Measurements from ENCODE around the gene HOXD8.

HOXD8 gene

DNA sequence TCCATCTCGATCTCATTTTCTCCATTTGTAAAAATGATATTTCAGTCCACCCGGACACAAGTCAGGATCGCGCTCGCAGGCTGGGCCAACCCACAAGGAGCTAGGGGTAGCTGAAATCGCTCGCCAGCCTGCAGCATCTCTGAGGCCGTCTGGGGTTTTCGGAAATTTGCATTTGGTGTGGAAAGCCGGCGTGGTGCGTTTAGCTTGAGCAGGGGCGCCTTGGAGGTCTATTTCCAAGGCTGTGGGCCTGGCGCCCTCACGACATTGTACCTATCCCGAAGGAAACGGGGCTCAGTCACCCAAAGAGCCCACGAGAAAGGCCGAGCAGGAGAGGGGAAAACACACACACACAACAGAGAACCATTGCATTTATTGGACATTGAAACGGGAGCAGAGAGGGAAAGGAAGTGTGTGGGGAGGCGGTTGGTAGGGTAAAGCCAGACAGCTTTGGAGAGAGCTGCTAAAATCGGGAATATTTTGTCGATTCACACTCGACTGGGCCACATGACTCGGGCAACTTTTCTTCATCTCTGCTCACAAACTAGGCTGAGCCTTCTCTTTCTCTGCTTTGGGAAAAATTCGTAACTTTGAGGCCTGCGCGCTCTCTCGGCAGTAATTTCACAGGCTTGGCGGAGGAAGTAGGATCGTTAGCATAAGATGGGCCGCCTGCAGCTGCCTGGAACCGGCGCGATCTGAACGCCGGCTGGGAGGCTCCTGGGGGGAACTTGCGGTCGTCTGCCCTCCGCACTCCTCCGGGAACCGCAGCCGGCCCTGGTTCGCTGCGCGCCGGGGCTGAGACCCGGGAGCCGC is 1.1 kb upstream of the HOXD8 start (continued):
- TF ChIP-seq, protein P1, sequence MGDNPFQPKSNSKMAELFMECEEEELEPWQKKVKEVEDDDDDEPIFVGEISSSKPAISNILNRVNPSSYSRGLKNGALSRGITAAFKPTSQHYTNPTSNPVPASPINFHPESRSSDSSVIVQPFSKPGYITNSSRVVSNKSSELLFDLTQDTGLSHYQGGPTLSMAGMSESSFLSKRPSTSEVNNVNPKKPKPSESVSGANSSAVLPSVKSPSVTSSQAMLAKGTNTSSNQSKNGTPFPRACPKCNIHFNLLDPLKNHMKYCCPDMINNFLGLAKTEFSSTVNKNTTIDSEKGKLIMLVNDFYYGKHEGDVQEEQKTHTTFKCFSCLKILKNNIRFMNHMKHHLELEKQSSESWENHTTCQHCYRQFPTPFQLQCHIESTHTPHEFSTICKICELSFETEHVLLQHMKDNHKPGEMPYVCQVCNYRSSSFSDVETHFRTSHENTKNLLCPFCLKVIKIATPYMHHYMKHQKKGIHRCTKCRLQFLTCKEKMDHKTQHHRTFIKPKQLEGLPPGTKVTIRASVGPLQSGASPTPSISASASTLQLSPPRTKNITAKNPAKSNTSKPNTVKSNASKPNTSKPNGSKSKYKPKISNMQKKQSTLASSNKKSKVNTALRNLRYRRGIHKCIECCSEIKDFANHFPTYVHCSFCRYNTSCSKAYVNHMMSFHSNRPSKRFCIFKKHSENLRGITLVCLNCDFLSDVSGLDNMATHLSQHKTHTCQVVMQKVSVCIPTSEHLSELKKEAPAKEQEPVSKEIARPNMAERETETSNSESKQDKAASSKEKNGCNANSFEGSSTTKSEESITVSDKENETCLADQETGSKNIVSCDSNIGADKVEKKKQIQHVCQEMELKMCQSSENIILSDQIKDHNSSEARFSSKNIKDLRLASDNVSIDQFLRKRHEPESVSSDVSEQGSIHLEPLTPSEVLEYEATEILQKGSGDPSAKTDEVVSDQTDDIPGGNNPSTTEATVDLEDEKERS (tag by site-specific recombination; IDR thresholded peaks at IDR 0.05) = no peak
- TF ChIP-seq HOXD13 (CRISPR knock-in tag; IDR thresholded peaks at IDR 0.05; ENCODE audit: borderline replicate concordance) = no peak
- TF ChIP-seq ZNF202 (tag by site-specific recombination; IDR thresholded peaks at IDR 0.05; ENCODE audit: borderline replicate concordance) = no peak
- peak; percentile 50; the same call in 1 of the 2 replicates for TF ChIP-seq PRDM1 (tag by site-specific recombination; IDR thresholded peaks at IDR 0.05)
- TF ChIP-seq, protein P2, sequence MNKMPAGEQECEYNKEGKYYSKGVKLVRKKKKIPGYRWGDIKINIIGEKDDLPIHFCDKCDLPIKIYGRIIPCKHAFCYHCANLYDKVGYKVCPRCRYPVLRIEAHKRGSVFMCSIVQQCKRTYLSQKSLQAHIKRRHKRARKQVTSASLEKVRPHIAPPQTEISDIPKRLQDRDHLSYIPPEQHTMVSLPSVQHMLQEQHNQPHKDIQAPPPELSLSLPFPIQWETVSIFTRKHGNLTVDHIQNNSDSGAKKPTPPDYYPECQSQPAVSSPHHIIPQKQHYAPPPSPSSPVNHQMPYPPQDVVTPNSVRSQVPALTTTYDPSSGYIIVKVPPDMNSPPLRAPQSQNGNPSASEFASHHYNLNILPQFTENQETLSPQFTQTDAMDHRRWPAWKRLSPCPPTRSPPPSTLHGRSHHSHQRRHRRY (tag by site-specific recombination; IDR thresholded peaks at IDR 0.05) = no peak
- no peak for TF ChIP-seq ZBTB21 (tag by site-specific recombination; IDR thresholded peaks at IDR 0.05)
- no peak for TF ChIP-seq ZNF747 (tag by site-specific recombination; IDR thresholded peaks at IDR 0.05)
- no peak for TF ChIP-seq ZBTB1 (tag by site-specific recombination; IDR thresholded peaks at IDR 0.05)
- no peak for TF ChIP-seq ZSCAN16 (tag by site-specific recombination; IDR thresholded peaks at IDR 0.05)

DNA sequence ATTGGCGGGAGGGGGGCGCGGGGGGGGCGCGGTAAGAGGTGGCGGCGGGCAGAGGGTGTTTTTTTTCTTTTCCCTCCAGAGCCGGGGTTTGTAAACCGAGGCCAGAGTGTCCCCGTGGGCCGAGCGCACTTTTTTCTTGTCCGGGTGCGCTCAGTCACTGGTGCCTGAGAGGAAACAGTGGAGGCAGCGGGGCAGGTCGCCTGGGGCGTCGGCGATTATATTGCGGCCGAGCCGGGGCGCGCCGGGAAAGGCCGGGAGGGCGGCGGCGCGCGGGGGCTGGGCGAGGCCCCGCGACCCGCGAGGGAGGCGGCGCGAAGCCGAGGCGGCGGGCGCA is 275 bp downstream of the HOXD8 start:
- ChIA-PET CTCF (interaction anchor here (0.7 to 3.1 kb wide), 8 partner anchors 11 to 1019 kb away, joined by 3 to 19 read pairs (median 4); no protein-coding TSS in a partner anchor), POLR2A (interaction anchor here (0.6 to 1.7 kb wide), 5 partner anchors 24 to 514 kb away, joined by 3 to 4 read pairs (median 3); no protein-coding TSS in a partner anchor)
- H3K4me3 ChIP-seq (ENCODE audit: low read depth, low read length) = peak overlapping the region; percentile 56
- H3K9me3 ChIP-seq (ENCODE audit: control insufficient read depth, insufficient read depth, low read depth, low read length) = no peaks in the 10 kb centered on the region
- peaks cover 0 to 5% of the 10 kb centered on the region in 2 experiments; a peak in 1 of 3 replicates for H3K36me3 ChIP-seq (ENCODE audit: control insufficient read depth in 2 of 2, insufficient read depth in 1 of 2, low read length in 2 of 2)
- H3K27ac ChIP-seq (ENCODE audit: extremely low read depth, low read depth, low read length) = peak overlapping the region; percentile 98
- H3K4me1 ChIP-seq (ENCODE audit: control insufficient read depth, insufficient read depth, low read length) = peaks cover 5% of the 10 kb centered on the region; the same call in 1 of the 2 replicates
- TF ChIP-seq ZFP37 (tag by site-specific recombination; IDR thresholded peaks at IDR 0.05) = no peak
- TF ChIP-seq, protein P3, sequence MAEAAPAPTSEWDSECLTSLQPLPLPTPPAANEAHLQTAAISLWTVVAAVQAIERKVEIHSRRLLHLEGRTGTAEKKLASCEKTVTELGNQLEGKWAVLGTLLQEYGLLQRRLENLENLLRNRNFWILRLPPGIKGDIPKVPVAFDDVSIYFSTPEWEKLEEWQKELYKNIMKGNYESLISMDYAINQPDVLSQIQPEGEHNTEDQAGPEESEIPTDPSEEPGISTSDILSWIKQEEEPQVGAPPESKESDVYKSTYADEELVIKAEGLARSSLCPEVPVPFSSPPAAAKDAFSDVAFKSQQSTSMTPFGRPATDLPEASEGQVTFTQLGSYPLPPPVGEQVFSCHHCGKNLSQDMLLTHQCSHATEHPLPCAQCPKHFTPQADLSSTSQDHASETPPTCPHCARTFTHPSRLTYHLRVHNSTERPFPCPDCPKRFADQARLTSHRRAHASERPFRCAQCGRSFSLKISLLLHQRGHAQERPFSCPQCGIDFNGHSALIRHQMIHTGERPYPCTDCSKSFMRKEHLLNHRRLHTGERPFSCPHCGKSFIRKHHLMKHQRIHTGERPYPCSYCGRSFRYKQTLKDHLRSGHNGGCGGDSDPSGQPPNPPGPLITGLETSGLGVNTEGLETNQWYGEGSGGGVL (tag by site-specific recombination; IDR thresholded peaks at IDR 0.05) = 0 out of 2 replicates have a peak, but pooled peaks have one; percentile 0

DNA sequence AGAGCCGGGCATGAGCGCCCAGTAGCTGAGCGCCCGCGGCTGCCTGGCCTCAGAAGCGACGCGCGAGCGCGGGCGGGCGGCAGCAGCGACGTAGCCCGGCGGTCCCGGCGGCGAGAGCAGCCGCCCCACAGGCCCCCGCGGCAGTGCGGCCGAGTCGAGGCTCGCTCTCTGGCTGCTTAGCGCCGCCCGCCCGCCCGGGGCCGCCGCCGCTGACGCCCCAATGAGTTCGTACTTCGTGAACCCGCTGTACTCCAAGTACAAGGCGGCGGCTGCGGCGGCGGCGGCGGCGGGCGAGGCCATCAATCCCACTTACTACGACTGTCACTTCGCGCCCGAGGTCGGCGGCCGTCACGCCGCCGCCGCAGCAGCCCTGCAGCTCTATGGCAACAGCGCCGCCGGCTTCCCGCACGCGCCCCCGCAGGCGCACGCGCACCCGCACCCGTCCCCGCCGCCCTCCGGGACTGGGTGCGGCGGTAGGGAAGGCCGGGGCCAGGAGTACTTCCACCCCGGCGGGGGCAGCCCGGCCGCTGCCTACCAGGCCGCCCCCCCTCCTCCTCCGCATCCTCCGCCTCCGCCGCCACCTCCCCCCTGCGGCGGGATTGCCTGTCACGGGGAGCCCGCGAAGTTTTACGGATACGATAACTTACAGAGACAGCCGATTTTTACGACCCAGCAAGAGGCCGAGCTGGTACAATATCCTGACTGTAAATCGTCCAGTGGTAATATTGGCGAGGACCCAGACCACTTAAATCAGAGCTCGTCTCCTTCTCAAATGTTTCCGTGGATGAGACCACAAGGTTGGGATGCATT is 847 bp downstream of the HOXD8 start:
- H3K4me3 ChIP-seq (ENCODE audit: low read depth, low read length) = peak overlapping the region; percentile 56
- no peaks in the 10 kb centered on the region for H3K36me3 ChIP-seq (ENCODE audit: control insufficient read depth in 2 of 2, insufficient read depth in 1 of 2, low read length in 2 of 2)
- ChIA-PET POLR2A (interaction anchor here (0.6 to 1.7 kb wide), 7 partner anchors 11 to 514 kb away, joined by 3 to 6 read pairs (median 3); no protein-coding TSS in a partner anchor), CTCF (interaction anchor here (0.5 to 3.1 kb wide), 12 partner anchors 10 to 1018 kb away, joined by 3 to 19 read pairs (median 4); no protein-coding TSS in a partner anchor)
- peak overlapping the region; percentile 98 for H3K27ac ChIP-seq (ENCODE audit: extremely low read depth, low read depth, low read length)
- H3K4me1 ChIP-seq (ENCODE audit: control insufficient read depth, insufficient read depth, low read length) = peaks cover 10% of the 10 kb centered on the region; the same call in 1 of the 2 replicates
- H3K9me3 ChIP-seq (ENCODE audit: control insufficient read depth, insufficient read depth, low read depth, low read length) = no peaks in the 10 kb centered on the region
- peak; percentile 83 for TF ChIP-seq GLIS2 (tag by site-specific recombination; IDR thresholded peaks at IDR 0.05)
- no peak for TF ChIP-seq ZNF658 (tag by site-specific recombination; IDR thresholded peaks at IDR 0.05)
- TF ChIP-seq REPIN1 (tag by site-specific recombination; IDR thresholded peaks at IDR 0.05; ENCODE audit: low read depth) = no peak
- 0 out of 2 replicates have a peak, but pooled peaks have one; percentile 45 for TF ChIP-seq HOXD13 (CRISPR knock-in tag; IDR thresholded peaks at IDR 0.05; ENCODE audit: borderline replicate concordance)
- peak; percentile 47 for TF ChIP-seq KLF9 (tag by site-specific recombination; IDR thresholded peaks at IDR 0.05; ENCODE audit: low read depth)
- TF ChIP-seq ZNF23 (tag by site-specific recombination; IDR thresholded peaks at IDR 0.05; ENCODE audit: borderline replicate concordance) = no peak
- TF ChIP-seq, protein P4, sequence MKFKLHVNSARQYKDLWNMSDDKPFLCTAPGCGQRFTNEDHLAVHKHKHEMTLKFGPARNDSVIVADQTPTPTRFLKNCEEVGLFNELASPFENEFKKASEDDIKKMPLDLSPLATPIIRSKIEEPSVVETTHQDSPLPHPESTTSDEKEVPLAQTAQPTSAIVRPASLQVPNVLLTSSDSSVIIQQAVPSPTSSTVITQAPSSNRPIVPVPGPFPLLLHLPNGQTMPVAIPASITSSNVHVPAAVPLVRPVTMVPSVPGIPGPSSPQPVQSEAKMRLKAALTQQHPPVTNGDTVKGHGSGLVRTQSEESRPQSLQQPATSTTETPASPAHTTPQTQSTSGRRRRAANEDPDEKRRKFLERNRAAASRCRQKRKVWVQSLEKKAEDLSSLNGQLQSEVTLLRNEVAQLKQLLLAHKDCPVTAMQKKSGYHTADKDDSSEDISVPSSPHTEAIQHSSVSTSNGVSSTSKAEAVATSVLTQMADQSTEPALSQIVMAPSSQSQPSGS (tag by site-specific recombination; IDR thresholded peaks at IDR 0.05; ENCODE audit: low read depth) = no peak
- peak; percentile 87 for TF ChIP-seq EGR2 (tag by site-specific recombination; IDR thresholded peaks at IDR 0.05; ENCODE audit: low read depth)
- peak; percentile 49 for TF ChIP-seq SP7 (tag by site-specific recombination; IDR thresholded peaks at IDR 0.05)
- TF ChIP-seq ZNF335 (tag by site-specific recombination; conservative IDR thresholded peaks at IDR 0.05) = peak; percentile 63; the same call in 1 of the 2 replicates
